HEK293 (cell line): ENCODE results near the gene SHLD2.
"Not testable (repeated sequence)": the region's sequence is repeated elsewhere in the genome, so short reads cannot be mapped to it uniquely, and the experiment has no call there.

Experiments used
- CTCF ChIA-PET: fragments of 350-600 bp; formaldehyde crosslinking; extraction: SDS; loops from one replicate; lab custom pipeline; 2021; ENCODE audit warnings: antibody characterized with exemption; lab: Yijun Ruan, JAX
- POLR2A ChIA-PET: fragments of 300-600 bp; formaldehyde crosslinking; extraction: SDS; loops from one replicate; lab custom pipeline; 2020; ENCODE audit warnings: antibody characterized with exemption, inconsistent platforms; lab: Yijun Ruan, JAX
- H3K27ac ChIP-seq: fragments of 200-500 bp; sonication (Bioruptor generic); 2 replicates; pipeline ENCODE4 v1.5.1; 2014; ENCODE audit warnings: low read depth, low read length, control low read depth, inconsistent platforms; ENCODE audit errors: extremely low read depth
- H3K36me3 ChIP-seq, 2 experiments: fragments of 200-500 bp in 1 of 2; sonication (Bioruptor generic) in 1 of 2; 1 replicate in 1 of 2; 2 replicates in 1 of 2; pipeline ENCODE4 v1.5.1; 2014 to 2017; ENCODE audit warnings: inconsistent platforms in 2 of 2, low read length in 2 of 2; ENCODE audit not compliant: control insufficient read depth in 2 of 2, insufficient read depth in 1 of 2
- H3K4me1 ChIP-seq: fragments of 200-500 bp; sonication (Bioruptor generic); 2 replicates; pipeline ENCODE4 v1.5.1; 2014; ENCODE audit warnings: mild to moderate bottlenecking, low read length, inconsistent platforms; ENCODE audit not compliant: control insufficient read depth, insufficient read depth
- H3K4me3 ChIP-seq: 2 replicates; pipeline ENCODE4 v1.5.1; 2011; ENCODE audit warnings: low read depth, mild to moderate bottlenecking, control low read depth, low read length, moderate library complexity
- H3K9me3 ChIP-seq: fragments of 200-500 bp; sonication (Bioruptor generic); 2 replicates; pipeline ENCODE4 v1.5.1; 2014; ENCODE audit warnings: low read depth, low read length, inconsistent platforms; ENCODE audit not compliant: control insufficient read depth, insufficient read depth

The SHLD2 gene

GRCh38 chr10:87222789-87223188 is 127.8 kb downstream of the SHLD2 start:
- H3K36me3 ChIP-seq, H3K27ac ChIP-seq, POLR2A ChIA-PET, H3K9me3 ChIP-seq, CTCF ChIA-PET, H3K4me1 ChIP-seq, H3K4me3 ChIP-seq: not testable (repeated sequence)

DNA sequence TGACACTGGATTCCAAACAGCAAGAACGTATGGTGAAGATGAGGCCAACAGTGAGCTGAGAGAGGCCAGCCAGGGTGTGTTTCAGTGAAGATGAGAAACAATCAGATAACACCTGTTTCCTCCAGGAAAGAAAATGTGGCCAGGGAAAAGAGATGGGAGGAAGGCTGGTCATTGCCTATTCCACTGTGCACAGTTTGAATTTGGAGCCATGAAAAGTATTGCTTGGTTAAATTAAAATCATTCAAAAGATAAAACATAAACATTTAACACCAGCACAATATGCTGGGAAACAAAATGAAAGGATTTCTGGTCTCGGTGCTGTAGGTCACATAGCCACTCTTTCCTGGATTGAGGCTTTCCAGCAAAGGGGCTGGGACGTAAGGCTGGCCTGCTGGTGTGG is 130.1 kb downstream of the SHLD2 start, which contains the start of gene NUTM2A:
TSS of gene NUTM2A (plus strand) at position 301 of the 400 bp plus-strand sequence. CDS start 383 bp downstream, outside the sequence.
- H3K9me3 ChIP-seq, POLR2A ChIA-PET, H3K4me3 ChIP-seq: not testable (repeated sequence)

GRCh38 chr10:87228247-87228646 is 133.2 kb downstream of the SHLD2 start:
- H3K4me3 ChIP-seq, H3K36me3 ChIP-seq, CTCF ChIA-PET, H3K4me1 ChIP-seq, H3K9me3 ChIP-seq, POLR2A ChIA-PET, H3K27ac ChIP-seq: not testable (repeated sequence)

More for the DNA sequence above, 130.1 kb downstream of the SHLD2 start, which contains the start of gene NUTM2A:
- CTCF ChIA-PET, H3K4me1 ChIP-seq, H3K27ac ChIP-seq, H3K36me3 ChIP-seq: not testable (repeated sequence)

DNA sequence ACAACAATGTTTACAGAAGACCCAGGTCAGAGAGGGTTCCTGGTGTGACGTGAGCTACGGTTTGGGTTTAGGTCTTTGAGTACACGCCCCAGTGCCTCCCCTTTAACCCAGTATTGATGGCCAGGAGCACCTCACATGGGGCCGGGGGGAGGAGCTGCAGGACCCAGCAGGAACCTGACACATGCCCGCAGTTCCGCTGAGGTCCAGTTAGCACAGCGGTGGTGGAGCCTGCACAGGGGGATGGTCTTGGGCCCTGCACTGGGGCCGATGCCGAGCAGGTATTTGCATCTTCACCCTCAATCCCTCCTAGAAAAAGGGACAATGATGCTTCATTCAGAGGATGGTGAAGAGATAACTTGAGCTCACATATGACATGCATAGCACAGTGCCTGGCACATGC is 134.2 kb downstream of the SHLD2 start:
- H3K9me3 ChIP-seq, CTCF ChIA-PET, POLR2A ChIA-PET, H3K4me1 ChIP-seq, H3K36me3 ChIP-seq, H3K4me3 ChIP-seq, H3K27ac ChIP-seq: not testable (repeated sequence)

- H3K4me1 ChIP-seq, CTCF ChIA-PET, H3K9me3 ChIP-seq, H3K4me3 ChIP-seq, H3K27ac ChIP-seq, H3K36me3 ChIP-seq, POLR2A ChIA-PET: not testable (repeated sequence)
Observed at GRCh38 chr10:87234854-87235253, 139.8 kb downstream of the SHLD2 start.

GRCh38 chr10:87237244-87237643 is 142.2 kb downstream of the SHLD2 start:
- H3K9me3 ChIP-seq, H3K36me3 ChIP-seq, H3K4me1 ChIP-seq, H3K4me3 ChIP-seq, POLR2A ChIA-PET, H3K27ac ChIP-seq, CTCF ChIA-PET: not testable (repeated sequence)

GRCh38 chr10:87239346-87239808 is 144.4 kb downstream of the SHLD2 start:
- H3K36me3 ChIP-seq, H3K9me3 ChIP-seq, H3K27ac ChIP-seq, CTCF ChIA-PET, H3K4me3 ChIP-seq, POLR2A ChIA-PET, H3K4me1 ChIP-seq: not testable (repeated sequence)
